Sigmoid colon (tissue), 7 donors: ENCODE measurements around the gene SLC39A12. TPM values are rescaled to one million over a fixed set of nuclear protein-coding genes. Genes with fewer than 3 reads are reported as not detected.

ENCODE experiments used
- DNase-seq: peaks from one replicate; pipeline ENCODE4 v3.0.0-alpha.2; 2019
- H3K27ac ChIP-seq, 4 donors: fragments of 200-600 bp; sonication (generic); one replicate each; pipeline ENCODE4 v1.5.1; 2016 to 2019; ENCODE audit warnings: mild to moderate bottlenecking in 1 of 4
- H3K27me3 ChIP-seq, 3 donors: fragments of 200-600 bp; sonication (generic); one replicate each; pipeline ENCODE4 v1.5.1; 2019; ENCODE audit warnings: mild to moderate bottlenecking in 1 of 3
- H3K36me3 ChIP-seq, 4 donors: fragments of 200-600 bp; sonication (generic); one replicate each; pipeline ENCODE4 v1.5.1; 2016 to 2019
- H3K4me1 ChIP-seq, 4 donors: fragments of 200-600 bp; sonication (generic); one replicate each; pipeline ENCODE4 v1.5.1; 2017 to 2019
- H3K4me3 ChIP-seq, 4 donors: fragments of 200-600 bp; sonication (generic); one replicate each; pipeline ENCODE4 v1.5.1; 2017 to 2019; ENCODE audit warnings: mild to moderate bottlenecking in 2 of 4, moderate library complexity in 1 of 4
- H3K9me3 ChIP-seq, 4 donors: fragments of 200-600 bp in 3 of 4; sonication (generic) in 3 of 4; one replicate each; pipeline versions ENCODE4 v1.5.1 to v1.6.1; 2013 to 2019
- EP300 ChIP-seq, 4 donors: sonication (generic); formaldehyde crosslinking; IDR thresholded peaks; one replicate each; pipeline ENCODE4 v1.6.1; 2017; ENCODE audit warnings: antibody characterized with exemption in 4 of 4
- POLR2A ChIP-seq, 2 donors: fragments of 450-650 bp; IDR thresholded peaks; one replicate each; pipeline ENCODE4 v1.6.1; 2016; ENCODE audit warnings: antibody characterized with exemption in 2 of 2, mild to moderate bottlenecking in 2 of 2, moderate library complexity in 2 of 2
- POLR2AphosphoS5 ChIP-seq, 4 donors: sonication (generic); formaldehyde crosslinking; IDR thresholded peaks; one replicate each; pipeline ENCODE4 v1.6.1; 2017; ENCODE audit warnings: antibody characterized with exemption in 4 of 4
- WGBS, 2 donors: extraction: QIAGEN DNeasy Blood & Tissue Kit; methylation state at CpG; one replicate each; pipeline ENCODE4 v1.1.7; 2013; 5-methylcytosine and 5-hydroxymethylcytosine counted together
- intact Hi-C: fragments of 100-400 bp; cut with DNase I; formaldehyde crosslinking; loops from one replicate; pipeline ENCODE4 v1.15.1; 2023
- polyA plus RNA-seq, 3 donors: library from polyadenylated mRNA; stranded (reverse); fragments of 200-250 nt; gene quantifications; one replicate each; pipeline ENCODE4 v1.2.3, GENCODE V29; 2013
- total RNA-seq, 4 donors: library from RNA; depleted of rRNA; stranded (reverse); fragments of >200 nt; gene quantifications; one replicate each; pipeline ENCODE4 v1.1.0, GENCODE V29; 2016
- TF ChIP-seq, protein P1 (sequence below), 4 experiments: fragments of 450-650 bp in 3 of 4; fragments of 200-600 bp in 1 of 4; IDR thresholded peaks; one replicate each; pipeline ENCODE4 v1.5.1; 2016 to 2019; ENCODE audit warnings: antibody characterized with exemption in 4 of 4, mild to moderate bottlenecking in 3 of 4, moderate library complexity in 2 of 4
- donor health status: healthy with polysubstance abuse.
- donor health status: Bipolar disorder and iron deficiency.
- donor health status: healthy.

The SLC39A12 gene
- total RNA-seq: under 1 TPM in 2 of 4 donors, not detected in 2; 0.14 to 0.16 TPM
- not detected for polyA plus RNA-seq

DNA sequence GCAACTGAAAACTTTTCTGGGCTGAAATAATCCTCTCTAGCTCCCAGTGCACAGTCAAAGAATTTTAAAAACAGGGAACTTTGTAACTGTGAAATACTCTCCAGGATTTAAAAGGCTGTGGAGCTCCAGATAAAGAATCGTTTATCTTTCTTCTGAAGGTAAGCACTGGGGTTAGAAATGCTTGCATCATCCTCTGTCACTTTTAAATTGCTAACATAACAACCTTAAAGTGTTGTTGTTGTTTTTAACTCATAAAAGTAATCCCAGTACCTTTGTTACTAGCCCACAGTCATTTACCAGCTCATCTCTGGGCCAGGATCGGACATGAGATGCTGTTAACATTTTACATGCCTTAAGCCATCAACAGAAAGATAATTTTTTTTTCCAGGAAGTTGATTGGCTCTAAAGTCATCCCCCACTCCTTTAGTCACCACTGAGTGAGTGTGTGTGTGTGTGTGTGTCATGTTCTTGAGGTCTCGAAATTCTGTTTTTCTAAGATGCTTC is at the start of gene SLC39A12:
Gene SLC39A12 (plus strand): TSS at position 51 of the 504 bp plus-strand sequence. CDS start 1,359 bp downstream, outside the sequence.
- Histone ChIP-seq H3K36me3 (no peaks in the 10 kb centered on the region), H3K9me3 (no peaks in the 10 kb centered on the region), H3K4me1 (no peaks in the 10 kb centered on the region), H3K27me3 (no peaks in the 10 kb centered on the region), H3K27ac (no peak within 1 kb of the TSS), H3K4me3 (no peak within 1 kb of the TSS)
- intact Hi-C loops: no loop called here
- TF ChIP-seq EP300 (IDR thresholded peaks at IDR 0.05): no peak
- no peak for TF ChIP-seq POLR2AphosphoS5 (IDR thresholded peaks at IDR 0.05)
- TF ChIP-seq POLR2A (IDR thresholded peaks at IDR 0.05): no peak
- TF ChIP-seq, protein P1, sequence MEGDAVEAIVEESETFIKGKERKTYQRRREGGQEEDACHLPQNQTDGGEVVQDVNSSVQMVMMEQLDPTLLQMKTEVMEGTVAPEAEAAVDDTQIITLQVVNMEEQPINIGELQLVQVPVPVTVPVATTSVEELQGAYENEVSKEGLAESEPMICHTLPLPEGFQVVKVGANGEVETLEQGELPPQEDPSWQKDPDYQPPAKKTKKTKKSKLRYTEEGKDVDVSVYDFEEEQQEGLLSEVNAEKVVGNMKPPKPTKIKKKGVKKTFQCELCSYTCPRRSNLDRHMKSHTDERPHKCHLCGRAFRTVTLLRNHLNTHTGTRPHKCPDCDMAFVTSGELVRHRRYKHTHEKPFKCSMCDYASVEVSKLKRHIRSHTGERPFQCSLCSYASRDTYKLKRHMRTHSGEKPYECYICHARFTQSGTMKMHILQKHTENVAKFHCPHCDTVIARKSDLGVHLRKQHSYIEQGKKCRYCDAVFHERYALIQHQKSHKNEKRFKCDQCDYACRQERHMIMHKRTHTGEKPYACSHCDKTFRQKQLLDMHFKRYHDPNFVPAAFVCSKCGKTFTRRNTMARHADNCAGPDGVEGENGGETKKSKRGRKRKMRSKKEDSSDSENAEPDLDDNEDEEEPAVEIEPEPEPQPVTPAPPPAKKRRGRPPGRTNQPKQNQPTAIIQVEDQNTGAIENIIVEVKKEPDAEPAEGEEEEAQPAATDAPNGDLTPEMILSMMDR (IDR thresholded peaks at IDR 0.05): no peak
- no peak for DNase-seq
- WGBS, 2 donors: 42 to 53% methylated on average over 3 of the region's 3 CpGs

GRCh38 chr10:17904564-17904963 is 47.2 kb upstream of the SLC39A12 start:
- no peak overlapping the region for H3K4me3 ChIP-seq
- intact Hi-C loops: no loop called here
- H3K27me3 ChIP-seq: no peaks in the 10 kb centered on the region
- WGBS, 2 donors: 93% methylated on average over 2 of the region's 2 CpGs
- TF ChIP-seq POLR2A (IDR thresholded peaks at IDR 0.05) (no peak), EP300 (IDR thresholded peaks at IDR 0.05) (no peak), POLR2AphosphoS5 (IDR thresholded peaks at IDR 0.05) (no peak)
- TF ChIP-seq, protein P1 (IDR thresholded peaks at IDR 0.05): no peak
- H3K9me3 ChIP-seq: no peaks in the 10 kb centered on the region
- no peak overlapping the region for H3K27ac ChIP-seq
- no peaks in the 10 kb centered on the region for H3K4me1 ChIP-seq
- DNase-seq: no peak
- H3K36me3 ChIP-seq: no peaks in the 10 kb centered on the region

DNA sequence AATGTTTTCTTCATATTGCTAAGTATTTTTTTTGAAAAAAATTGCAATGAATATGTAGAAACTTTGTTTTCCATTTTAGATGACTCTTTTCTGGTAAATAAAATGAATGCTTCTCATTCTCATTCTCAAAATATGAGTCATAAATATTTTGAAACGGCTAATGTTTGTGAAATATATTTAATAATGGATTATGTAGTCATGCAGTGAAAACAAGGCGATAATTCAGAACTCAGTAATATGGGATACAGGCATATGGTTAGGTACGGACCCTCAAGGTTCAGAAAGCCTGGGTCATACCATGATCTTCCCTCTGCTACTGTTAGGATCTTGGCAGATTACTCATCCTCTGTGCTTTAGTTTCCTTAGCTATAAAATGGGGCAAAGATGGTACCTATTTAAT is 46.2 kb upstream of the SLC39A12 start:
- intact Hi-C loops: loop anchor here (5.0 kb wide), 1 partner anchor 58 kb away; no protein-coding TSS in a partner anchor
- no peak overlapping the region for H3K27ac ChIP-seq
- no peak for DNase-seq
- no peaks in the 10 kb centered on the region for H3K27me3 ChIP-seq
- no peak overlapping the region for H3K4me3 ChIP-seq
- H3K9me3 ChIP-seq: no peaks in the 10 kb centered on the region
- WGBS, 2 donors: 80 to 87% methylated on average over 3 of the region's 3 CpGs
- peaks cover 0 to 6% (median 0%) of the 10 kb centered on the region in 4 donors for H3K4me1 ChIP-seq
- TF ChIP-seq POLR2A (IDR thresholded peaks at IDR 0.05) (no peak), POLR2AphosphoS5 (IDR thresholded peaks at IDR 0.05) (no peak), EP300 (IDR thresholded peaks at IDR 0.05) (no peak)
- TF ChIP-seq, protein P1 (IDR thresholded peaks at IDR 0.05): no peak
- H3K36me3 ChIP-seq: no peaks in the 10 kb centered on the region

- no peak for DNase-seq
- no peaks in the 10 kb centered on the region for H3K36me3 ChIP-seq
- intact Hi-C loops: loop anchor here (5.0 kb wide), 1 partner anchor 59 kb away; no protein-coding TSS in a partner anchor
Measured at GRCh38 chr10:17906002-17906401, 45.7 kb upstream of the SLC39A12 start.

More at GRCh38 chr10:17906002-17906401, 45.7 kb upstream of the SLC39A12 start:
- Histone ChIP-seq H3K4me3 (no peak overlapping the region), H3K27me3 (no peaks in the 10 kb centered on the region), H3K9me3 (no peaks in the 10 kb centered on the region), H3K4me1 (peaks cover 0 to 11% (median 0%) of the 10 kb centered on the region in 4 donors), H3K27ac (no peak overlapping the region)
- 66 to 76% methylated on average over 1 of the region's 1 CpG for WGBS, 2 donors
- TF ChIP-seq EP300 (IDR thresholded peaks at IDR 0.05) (no peak), POLR2A (IDR thresholded peaks at IDR 0.05) (no peak), POLR2AphosphoS5 (IDR thresholded peaks at IDR 0.05) (no peak)
- TF ChIP-seq, protein P1 (IDR thresholded peaks at IDR 0.05): no peak
